Activated CD4-positive, alpha-beta T cell treated with anti-CD3 and anti-CD28 coated beads, Interleukin-2, amount 50 U/mL, for 16 hours (primary cell): ENCODE results near the gene MYL2.

Source experiments
- DNase-seq: peaks from one replicate; pipeline ENCODE4 v3.0.0-alpha.2; 2020

The MYL2 gene

DNA sequence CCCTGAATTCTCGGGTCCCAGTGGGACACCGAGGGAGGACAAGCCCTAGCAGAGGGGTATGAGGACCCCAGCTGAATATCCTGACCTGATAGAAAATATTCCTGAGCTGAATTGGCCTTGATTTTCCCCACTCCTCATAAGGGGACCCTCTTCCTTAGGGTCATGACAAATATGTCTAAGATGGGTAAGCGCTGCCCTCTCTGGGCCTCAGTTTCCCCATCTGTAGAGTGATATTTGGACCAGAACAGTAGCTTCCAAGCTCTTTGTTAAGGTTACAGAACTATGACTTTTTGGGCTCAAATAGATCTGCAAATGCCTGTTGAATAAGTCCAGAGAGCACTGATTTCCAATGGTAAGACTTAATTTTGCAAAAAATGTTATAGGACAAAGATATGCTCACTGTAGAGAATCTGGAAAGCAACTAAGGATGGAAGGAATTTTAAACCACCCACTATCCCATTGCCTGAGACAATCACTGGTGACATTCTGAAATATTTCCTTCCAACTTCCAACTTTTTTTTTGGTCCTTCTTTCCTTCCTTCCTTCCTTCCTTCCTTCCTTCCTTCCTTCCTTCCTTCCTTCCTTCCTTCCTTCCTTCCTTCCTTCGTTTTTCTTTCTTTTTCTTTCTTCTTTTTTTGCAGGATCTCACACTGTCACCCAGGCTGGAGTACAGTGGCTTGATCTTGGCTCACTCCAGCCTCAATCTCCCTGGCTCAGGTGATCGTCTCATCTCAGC lies 32.0 kb downstream of the MYL2 start:
- no peak for DNase-seq

DNA sequence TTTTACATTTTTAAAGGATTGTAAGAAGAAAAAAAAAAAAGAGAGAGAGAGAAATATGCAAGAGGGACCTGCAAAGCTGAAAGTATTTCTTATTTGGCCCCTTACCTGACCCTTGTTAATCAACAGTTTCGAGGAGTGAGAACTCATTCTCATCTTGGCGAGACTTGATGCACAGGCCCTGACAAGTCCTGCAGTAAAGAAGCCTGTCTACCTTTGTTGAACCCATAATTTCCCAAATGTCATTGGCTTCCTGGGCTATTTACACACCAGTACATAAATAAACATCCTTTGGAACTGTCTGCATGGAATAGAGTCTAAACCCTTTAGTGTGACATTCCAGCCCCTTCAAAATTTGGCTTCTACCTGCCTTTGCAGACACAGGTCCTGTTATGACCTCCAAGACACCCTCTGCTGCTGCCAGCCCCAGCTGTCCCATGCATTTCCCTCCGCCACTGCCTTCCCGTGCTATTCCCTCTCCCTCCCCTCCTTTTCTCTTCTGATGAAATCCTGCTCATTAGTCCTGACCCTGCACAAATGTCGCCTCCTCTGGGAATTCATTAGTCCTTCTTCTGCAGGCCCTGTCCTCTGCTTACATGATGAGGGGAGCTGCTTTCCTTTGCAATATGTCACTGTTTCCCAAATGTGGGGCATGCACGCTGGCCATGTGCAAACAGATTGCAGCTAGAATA lies 35.1 kb downstream of the MYL2 start:
- no peak for DNase-seq

DNA sequence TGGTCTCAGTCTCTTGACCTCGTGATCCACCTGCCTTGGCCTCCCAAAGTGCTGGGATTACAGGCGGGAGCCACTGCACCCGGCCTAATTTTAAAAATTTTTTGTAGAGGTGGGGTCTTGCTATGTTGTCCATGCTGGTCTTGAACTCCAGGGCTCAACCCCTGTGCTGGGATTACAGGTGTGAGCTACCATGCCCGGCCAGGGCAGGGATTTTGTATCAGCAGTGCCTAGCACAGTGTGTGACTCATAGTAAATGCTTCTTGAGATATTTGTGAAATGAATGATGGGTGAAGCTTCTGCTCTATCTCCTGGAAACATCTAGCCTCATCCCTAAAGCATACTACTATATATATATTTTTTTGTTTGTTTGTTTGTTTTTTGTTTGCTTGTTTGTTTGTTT lies 37.1 kb downstream of the MYL2 start:
- no peak for DNase-seq

DNA sequence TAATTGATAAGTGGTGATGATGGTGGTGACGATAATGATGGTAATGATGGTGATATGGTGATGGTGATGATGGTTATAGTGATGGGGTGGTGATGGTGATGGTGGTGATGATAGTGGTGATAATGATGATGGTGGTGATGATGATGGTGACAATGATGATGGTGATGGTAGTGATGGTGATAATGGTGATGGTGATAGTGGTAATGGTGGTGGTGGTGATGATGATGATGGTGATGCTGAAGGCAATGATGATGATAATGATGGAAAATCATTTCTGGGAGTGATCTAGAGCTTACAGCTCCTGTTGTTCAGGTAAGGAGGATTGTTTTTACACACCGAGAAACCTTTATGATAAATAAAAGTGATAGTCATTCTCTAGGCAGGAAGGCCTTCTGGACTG lies 39.7 kb downstream of the MYL2 start:
- no peak for DNase-seq

DNA sequence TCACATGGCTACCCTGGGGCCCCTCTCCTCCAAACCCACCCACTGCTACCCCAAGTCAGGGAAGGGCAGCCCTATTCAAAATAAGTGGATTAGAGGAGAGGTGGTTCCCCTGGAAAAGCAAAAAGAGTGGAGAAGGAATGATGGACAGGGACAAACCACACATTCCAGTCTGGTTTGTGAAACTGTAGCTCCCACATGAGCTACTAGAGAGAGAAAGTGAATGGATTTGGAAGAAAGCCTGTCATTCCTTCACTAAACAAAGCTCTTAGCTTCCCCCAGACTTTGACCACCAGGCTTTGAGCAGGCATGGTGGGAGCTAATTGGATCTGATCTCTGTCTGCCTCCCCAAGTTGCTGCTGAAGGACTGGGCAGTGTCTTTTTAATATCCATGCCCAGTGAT lies 45.6 kb downstream of the MYL2 start:
- DNase-seq = no peak

DNA sequence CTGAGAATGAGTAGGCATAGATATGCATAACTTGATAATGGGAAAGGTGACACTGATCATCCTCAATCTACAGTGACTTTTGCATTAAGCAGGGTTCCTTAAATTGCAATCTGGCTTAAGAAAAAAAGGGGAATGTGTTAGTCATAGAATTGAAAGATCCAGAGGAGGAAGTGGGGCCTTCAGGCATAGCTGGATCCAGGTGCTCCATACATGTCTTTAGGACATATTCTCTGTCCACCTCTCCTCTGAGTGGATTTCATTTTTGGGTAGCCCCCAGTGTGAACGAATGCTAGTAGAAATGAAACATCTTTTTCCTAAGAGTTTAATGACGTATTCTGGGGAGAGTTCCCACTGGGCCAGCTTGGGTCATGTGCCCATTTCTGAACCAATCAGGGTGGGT lies 46.0 kb downstream of the MYL2 start:
- DNase-seq = no peak

DNA sequence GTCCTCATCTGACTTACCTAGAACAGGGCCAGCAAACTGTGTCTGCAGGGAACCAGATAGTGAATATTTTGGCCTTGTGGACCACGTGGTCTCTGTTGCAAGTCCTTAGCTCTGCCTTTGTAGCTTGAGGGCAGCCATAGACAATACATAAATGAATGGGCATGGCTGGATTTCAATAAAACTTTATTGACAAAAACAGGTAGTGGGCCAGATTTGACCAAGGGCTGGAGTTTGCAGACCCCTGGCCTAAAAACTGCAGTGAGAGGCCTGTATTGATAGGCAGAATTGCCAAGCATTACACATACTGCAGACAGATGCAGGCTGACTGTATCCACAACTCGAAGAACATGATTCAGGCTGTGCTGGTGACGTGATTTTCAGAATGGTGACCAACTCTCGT lies 48.3 kb downstream of the MYL2 start:
- no peak for DNase-seq

DNA sequence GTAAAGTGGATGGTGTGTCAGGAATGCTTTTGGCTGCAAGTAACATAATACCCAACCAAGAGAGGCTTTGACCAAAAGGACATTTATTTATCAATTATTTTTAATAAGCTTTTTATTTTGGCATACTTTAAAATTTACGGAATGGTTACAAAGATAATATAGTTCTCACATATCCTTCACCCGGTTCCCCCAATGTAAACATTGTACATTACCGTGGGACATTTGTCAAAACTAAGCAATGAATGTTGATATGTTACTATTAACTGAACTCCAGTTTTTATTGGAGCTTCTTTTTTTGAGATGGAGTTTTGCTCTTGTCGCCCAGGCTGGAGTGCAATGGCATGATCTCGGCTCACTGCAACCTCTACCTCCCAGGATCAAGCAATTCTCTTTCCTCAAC lies 50.6 kb downstream of the MYL2 start:
- DNase-seq = no peak

DNA sequence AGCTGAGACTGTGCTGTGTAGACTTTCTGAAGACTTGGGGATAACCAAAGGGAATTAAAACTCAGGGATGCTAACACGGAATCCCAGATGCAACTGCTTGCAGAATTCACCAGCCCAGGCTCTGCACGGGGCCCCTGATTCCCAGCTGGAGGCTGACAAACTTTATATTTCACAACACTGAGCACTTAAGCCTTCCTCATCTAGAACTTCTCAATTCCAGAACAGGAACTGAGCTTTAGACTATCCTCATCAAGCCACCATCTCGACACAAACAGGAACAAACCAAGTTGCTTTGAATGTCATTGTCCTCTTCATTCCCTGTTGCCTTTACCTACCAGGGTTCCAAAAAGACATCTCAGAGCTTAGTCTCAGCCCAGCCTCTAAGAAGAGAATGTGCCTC lies 51.4 kb downstream of the MYL2 start:
- no peak for DNase-seq

DNA sequence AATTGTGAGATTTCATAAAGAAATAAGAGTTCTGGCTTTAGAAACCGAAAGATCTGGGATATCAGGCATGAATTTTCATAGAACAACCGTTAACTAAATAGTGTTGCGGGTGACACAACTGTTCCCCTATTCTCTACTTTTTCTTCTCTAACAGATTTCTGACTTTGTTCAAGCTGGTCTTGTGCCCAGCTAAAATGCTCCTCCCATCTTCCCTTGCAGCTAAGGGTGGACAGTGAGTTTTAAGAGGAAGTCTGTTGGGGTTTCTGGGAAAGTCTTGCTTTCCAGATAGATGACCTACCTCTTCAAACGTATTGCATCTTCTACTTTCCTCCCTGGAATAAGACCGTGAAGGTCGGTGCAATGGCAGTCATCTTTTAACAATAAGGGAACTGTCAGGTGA lies 54.9 kb downstream of the MYL2 start:
- no peak for DNase-seq

DNA sequence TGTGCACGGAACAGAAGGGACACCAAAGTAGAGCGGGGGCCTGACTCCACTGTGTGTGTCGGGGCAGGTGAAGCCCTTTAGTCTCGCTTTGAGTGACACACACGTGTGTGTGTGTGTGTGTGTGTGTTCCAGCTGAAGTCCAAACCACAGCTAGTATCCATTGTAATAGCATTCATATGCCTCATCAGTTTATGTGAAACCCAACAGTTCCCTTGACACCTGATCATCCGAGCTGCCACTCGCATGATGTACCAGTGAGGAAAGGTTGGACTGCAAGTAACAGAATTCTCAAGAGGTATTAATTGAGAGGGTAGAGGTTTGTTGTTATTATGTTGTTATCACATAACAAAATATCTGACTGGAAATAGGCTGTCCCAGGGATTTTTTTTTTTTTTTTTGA lies 57.2 kb downstream of the MYL2 start:
- no peak for DNase-seq

DNA sequence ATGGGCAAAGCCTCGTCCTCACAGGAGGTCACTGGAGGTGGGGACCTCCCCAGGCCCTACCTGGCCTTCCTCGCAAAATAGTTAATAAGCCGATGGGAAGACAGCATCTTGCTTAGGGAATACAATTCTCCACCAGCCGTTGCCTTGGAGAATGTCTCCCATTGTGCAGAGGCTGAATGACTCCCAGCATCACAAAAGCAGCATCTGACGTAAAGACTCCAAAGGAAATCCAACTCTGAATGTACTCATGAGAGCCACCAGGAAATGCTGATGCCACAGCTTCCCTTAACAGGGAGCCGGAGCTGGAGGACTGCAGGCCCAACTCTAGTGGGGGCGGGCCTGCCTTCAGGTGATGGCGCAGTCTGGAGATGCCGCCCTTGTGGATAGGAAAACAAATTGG lies 58.0 kb downstream of the MYL2 start:
- no peak for DNase-seq

DNA sequence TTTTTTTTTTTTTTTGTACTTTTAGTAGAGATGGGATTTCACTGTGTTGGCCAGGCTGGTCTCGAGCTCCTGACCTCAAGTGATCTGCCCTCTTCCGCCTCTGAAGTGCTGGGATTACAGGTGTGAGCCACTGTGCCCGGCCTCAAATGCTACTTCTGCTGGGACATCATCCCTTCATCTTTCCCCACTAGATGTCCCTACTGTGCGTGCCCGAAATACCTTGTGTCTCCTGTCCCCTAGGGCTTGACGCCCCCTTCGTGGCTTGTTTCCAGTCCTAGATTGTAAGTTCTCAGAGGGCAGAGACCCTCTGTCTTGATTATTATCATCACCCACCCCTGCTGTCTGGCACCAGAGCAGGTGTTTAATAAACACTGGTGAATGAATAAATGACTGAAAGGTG lies 58.6 kb downstream of the MYL2 start:
- DNase-seq = no peak
